ENCODE measurements around the gene PAIP1.

Gene PAIP1

DNA sequence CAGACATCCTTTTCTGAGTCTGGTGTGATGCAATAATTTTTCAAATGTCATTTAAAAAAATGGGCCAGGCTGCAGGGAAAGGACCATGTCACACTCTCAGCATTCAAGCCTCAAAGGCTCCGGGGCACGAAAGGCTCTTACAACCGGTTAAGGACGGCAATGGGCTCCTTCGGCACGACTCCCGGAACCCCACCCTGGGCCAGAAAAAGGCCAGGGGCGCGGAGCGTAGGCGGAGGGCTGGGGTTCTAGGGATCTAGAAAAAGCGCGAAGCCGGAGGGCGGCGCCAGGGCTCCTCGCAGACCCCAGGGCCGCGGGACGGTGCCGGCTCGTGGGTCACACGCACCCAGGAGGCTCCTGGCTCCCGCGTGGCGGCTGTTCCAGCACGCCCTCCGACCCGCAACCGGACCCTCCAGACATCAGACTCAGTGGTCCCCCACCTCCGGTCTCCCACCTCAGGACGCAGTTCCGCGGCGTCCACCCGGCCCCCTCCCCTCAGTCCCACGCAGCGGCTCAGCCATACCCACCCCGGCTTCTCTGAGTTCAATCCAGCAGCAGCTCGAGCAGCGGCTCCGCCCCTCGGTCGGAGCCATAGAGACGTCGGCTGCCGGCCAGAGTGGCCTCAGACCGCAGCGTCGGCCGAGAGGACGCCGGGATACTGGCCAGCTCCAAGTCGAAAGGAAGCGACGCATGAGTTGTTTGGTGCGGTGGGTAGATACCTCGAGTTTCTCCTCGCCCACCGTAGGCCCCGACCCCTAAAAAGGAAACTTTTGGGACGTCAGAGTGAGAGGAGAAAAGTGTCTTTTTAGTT, 73.4 kb downstream of the PAIP1 start, which contains the start of gene TMEM267:
Gene TMEM267 (minus strand): TSS at position 568 of the 808 bp plus-strand sequence. CDS start 29,896 bp downstream, outside the sequence.
- peak; percentile 81 for DNase-seq
- Mint-ChIP-seq H3K36me3 (peaks cover 3 to 18% of the 10 kb centered on the region in 2 donors), H3K27me3 (no peaks in the 10 kb centered on the region), H3K4me1 (peaks cover 14 to 26% of the 10 kb centered on the region in 2 donors), H3K4me3 (peak within 1 kb of the TSS; percentile 89 to 97), H3K9me3 (no peaks in the 10 kb centered on the region), H3K27ac (peak within 1 kb of the TSS; percentile 100)
- peak; percentile 89 to 92 for ATAC-seq (replicated peaks)

DNA sequence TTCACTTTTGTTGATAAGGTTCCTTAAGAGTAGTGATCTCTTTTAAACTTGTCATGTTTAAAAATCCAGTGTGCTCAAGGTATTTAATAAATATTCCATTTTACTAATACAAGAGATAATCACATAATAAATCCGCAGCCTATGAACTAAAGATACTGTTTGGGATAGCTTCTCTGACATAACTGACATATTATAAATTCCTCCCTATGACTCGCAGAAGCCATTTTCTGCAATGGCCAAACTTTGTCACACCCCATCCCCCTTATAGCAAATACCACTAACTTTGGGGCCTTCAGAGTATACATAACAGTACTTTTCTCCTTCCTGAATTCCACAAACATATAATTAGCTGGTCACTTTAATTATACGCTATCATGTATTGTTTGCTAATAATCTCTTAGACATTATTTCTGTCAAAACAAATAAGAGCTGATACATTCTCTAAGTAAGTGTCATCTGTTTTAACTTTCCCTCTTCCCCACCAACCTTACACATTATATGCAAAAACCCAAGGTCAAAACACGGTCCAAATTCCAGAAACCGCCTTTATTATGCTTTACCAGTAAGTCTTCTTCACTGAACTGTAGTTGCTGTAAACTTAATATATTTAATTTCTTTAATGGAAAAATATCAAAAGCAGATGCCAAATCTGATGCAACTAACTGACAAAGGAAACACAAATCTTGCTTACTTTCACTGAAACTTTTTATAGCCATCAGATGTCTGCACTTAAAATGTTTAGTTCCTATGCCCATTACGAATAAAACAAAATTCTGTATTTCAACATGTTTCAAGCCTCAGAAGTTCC, 74.2 kb downstream of the PAIP1 start:
- H3K4me3 Mint-ChIP-seq, result peak overlapping the region; percentile 89 to 97
- H3K9me3 Mint-ChIP-seq, result no peaks in the 10 kb centered on the region
- H3K27ac Mint-ChIP-seq, result peak overlapping the region; percentile 100
- H3K4me1 Mint-ChIP-seq, result peaks cover 14 to 26% of the 10 kb centered on the region in 2 donors
- no peaks in the 10 kb centered on the region for H3K27me3 Mint-ChIP-seq
- ATAC-seq (replicated peaks) (no peak), DNase-seq (no peak)
- peaks cover 1 to 19% of the 10 kb centered on the region in 2 donors for H3K36me3 Mint-ChIP-seq

All from stimulated activated naive B cell treated with anti-CD40 and anti-IgM and Interleukin-4, amounts not matched to agents 10 μg/mL and 1 μg/mL and 100 μg/mL, for 72 hours (primary cell).